Stimulated activated CD4-positive, alpha-beta T cell treated with anti-CD3 and anti-CD28 coated beads, Interleukin-4, amount 100 ng/mL, for 24 hours (primary cell): ENCODE data around the gene MINDY4.

Experiments used
- DNase-seq: peaks from one replicate; pipeline ENCODE4 v3.0.0-alpha.2; 2020

Gene MINDY4

DNA sequence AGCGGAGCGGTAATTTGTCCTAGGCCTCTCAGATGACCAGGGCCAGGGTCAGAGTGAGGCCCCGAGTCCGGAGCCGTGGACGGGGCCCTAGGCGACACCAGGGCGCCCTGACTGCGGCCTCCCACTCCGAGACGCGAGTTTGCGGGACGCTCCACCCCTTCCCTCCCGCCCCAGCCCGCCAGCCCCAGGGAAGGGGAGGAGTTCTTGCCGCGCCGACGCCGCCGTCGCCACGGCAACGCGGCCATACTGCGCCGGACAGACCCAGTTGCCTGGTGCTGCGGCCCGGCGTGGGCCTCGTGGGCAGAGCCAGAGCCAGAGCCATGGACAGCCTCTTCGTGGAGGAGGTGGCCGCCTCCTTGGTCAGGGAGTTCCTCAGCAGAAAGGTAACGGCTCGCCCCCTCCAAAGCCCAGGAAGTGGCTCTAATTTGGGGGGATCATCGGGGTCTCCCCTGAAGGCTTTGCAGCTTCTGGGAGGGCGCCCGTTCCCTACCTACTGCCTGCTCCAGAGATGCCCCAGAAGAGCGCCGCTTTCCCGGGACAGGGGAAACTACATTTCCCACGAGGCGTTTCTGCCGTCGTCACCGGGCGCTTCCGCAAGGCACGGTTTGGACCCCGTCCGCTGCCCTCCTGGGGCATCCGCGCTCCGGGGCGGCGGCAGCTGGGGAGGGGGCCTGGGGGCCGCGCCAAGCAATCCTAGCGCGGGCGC, at the start of gene MINDY4:
MINDY4 (plus strand) TSS at position 244 of the 706 bp plus-strand sequence; CDS start at position 321, 77 bp downstream.
- DNase-seq: peak; percentile 70

DNA sequence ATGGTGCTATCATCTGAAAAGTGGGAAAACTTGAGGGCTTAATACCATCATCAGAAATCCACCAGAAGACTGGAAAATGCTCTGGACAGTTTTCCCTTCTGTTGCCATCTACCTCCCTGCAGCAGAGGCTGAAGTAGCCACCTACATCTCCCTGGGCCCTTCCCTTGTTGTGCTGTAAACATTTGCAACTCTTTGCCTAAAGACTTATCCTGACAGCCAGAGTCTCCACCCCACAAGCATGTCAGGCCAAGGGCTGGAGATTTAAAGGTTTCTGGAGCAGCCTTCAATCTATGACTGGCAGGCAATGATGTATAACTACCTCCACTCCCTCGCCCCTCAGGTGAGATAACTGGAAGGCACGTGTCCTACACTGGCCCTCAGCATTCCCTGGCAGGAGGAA, 49.0 kb upstream of the MINDY4 start:
- no peak for DNase-seq

DNA sequence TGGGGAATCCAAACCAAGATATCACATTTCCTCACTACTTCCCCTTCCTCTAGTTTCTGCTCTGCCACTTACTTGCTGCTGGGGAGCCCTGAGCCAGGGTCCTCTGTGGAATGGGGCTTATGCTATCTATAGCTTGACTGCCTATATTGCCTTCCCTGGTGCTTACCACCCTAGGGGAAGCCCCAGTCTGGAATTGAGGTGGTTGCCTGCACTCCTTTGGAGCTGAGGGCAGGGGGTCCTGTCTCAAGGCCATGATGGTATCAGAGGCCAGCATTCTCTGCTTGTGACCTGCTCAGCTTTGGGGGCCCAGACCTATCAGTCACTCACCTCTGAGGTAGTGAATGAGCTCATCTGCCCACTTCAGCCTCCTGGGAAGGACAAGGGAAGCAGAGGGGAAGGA, 48.5 kb upstream of the MINDY4 start:
- DNase-seq: no peak

DNA sequence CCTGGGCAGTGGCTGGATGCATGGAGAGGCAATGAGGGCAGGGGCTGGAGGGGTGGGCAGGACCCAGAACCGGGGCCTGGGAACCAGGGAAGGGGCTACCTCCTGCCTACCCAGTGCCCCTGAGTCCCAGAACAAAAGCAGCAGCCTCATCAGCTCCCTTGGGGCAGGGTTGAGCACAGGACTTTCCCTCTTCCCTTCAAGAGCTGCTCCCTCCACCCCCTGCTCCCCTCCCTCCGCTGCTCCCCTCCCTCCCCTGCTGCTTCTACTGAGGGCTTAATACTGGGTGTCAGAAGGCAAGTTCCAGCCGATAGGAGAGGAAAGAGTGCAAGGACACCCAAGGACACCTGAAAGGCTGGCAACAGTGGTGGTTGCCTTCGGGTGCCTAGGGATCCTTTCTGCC, 47.4 kb upstream of the MINDY4 start:
- DNase-seq: no peak

DNA sequence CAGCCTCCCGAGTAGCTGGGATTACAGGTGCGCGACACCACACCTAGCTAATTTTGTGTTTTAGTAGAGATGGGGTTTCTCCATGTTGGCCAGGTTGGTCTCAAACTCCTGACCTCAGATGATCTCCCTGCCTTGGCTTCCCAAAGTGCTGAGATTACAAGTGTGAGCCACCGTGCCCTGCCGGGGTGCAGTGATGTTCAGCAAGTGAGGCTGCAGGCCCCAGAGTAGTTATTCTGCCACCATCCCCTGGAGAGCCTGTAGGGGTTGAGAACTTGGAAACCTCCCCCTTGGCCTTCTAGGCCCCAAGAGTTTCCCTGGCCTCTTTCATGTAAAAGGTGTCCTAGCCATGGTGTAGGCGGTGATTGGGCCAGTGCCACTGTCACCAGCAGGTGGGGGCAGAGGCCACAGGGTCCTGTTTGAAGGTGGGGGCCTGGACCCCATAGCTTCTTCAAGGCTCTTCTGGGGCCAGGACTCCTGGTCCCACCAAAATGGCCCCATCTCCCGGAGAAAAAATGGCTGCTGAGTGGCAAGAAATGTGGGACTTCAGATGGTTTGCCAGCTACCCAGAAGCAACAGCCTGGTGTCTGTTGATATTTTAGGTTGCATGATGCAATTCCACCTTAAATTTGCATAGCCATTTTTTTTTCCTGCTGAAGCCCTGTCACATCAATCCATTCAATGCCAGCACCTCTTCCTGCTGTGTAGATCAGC, 44.8 kb upstream of the MINDY4 start:
- DNase-seq: no peak

DNA sequence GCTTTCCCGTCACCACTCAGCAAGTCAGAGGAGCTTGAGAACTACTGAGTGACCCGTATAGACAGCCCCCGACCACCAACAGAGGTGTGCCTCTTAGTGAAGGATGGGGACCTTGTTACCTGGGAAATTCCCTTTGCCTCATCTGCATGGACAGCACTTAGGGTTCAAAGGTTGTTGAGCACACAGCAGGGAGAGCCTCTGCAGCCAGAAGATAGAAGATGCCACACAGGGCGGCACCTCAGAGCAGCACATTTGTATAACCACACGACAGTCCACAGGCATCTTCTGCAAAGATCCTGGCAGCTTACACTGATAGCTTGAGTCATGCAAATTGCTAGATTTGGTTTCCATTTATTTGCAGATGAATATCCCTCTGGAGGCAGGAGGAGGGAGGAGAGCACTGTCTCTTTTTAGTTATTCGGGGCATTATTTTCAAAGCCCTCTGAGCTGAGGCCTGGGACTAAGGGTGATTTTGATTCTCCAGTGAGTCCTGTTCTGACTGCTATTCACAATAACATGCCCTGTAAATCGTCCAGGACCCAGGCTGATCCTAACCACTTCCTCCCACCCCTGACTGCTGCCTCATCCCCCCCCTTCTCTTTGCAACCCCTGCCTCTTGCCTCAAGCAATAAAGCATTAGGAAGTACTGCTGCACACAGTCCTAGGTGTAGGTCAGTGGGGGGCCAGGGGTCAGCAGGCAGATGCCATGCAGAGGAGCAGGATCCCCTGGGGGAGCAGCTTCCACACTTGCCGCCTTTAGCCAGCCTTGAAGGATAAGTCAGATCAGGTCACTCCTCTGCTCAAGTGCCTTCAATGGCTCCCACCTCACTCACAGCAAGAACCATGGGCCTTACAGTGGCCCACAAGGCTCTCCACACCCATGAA, 43.9 kb upstream of the MINDY4 start:
- DNase-seq: peak; percentile 37

DNA sequence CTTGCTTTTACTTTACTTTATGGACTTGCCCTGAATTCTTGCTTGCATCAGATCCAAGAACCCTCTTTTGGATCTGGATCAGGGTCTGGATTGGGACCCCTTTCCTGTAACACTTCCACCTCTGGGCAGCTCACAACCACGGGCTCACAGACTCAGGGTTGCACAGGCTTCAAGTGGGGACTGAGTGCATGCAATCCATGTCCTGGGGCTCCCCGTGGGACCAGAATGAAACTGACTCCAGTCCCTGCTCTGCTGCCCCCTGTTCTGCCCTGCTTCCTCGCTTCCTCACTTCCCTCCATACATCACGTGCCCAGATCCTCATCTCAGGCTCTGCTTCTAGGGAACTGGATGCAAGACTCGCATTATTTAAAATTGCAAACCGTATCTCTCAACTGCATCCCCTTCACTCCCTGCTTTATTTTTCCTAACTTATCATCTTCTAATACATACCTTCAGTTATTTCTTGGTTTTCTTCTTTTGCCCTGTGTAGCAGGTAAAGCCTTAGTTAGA, 42.6 kb upstream of the MINDY4 start:
- no peak for DNase-seq

DNA sequence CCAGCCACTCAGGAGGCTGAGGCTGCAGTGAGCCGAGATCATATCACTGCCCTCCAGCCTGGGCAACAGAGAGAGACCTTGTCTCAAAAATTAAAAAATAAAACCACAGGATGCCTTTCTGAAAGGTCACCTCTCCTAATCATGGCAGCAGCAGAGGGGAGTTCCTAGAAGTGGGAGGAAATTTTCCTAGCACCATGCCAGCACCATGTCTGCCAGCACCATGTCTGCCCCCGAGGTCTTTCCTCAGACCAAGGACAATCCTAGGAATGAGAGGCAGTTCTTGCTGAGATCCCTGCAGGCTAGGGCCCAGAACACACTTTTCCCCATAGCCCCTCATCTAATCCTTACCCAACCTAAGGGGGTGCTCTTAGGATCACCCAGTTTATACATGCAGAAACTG, 41.6 kb upstream of the MINDY4 start:
- no peak for DNase-seq

DNA sequence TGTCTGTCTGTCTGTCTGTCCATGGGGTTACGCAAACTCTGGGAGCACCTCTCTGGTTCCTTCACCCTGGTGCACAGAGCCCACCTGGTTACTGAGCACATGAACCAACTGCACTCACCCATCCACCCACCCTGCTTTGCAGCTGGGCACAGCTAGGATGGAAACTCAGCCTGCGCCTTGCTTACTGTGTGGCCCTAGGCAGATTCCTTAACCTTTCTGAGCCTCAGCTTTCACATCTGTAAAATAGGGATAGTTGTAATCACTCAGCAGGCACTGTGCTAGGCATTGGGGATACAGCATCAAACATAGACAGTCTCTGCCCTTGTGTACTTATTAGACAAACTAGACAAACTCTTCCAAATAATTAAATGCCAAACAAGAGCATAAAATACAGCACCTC, 41.1 kb upstream of the MINDY4 start:
- DNase-seq: no peak

DNA sequence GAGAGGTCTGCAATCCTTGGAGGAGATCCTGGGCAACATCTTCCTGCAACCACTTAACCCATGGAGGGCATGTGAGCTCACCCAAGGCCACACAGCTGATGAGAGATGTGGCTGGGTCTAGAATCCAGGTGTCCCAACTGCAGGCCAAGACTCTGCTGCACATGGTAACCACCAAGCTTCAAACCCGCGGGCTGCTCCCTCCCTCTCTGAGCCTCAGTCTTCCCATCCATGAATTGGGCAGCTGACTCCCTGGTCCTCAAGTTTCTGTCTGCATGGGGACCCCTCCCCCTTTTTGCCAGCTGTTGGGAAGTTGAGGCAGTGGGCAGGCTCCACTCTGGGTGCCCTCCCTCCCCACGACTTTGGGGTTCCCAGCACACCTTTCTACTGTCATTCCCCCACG, 40.2 kb upstream of the MINDY4 start:
- no peak for DNase-seq

DNA sequence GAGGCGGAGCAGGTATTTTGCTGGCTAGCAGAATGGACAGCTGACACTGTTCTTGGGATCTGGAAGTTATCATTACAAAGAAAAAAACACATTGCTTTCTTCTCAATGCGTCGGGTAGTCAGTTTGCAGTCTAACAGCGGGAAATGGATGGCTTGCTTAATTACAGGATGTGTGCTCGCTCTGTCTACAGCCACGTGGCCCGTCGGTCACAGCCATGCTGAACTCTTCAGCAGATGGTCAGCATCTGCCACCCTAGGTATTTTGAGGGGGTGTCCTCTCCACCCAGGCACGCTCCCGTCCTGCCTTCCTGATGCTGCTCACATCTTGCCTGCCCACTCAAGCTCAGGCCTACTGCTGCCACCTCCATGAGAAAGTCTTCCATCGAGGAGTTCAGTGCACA, 39.6 kb upstream of the MINDY4 start:
- DNase-seq: no peak

DNA sequence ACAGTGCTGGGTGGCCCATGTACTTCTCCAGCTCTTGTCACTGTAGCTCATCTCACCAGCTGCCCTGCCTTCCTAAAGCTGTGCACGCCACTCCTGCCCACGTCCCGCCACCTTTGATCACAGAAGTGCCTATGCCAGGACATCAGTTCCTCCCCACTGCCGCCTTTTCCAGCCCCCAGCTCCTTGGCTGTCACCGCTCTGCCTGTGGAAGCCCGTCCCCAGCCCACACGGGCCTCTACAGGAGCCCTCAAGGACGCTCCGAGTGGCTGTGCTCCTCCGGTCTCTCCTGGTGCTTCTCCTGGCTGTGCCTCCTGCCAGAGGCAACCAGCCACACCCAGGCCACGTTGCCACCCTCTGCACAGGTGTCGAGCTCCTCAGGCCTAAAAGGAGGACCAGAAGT, 38.6 kb upstream of the MINDY4 start:
- DNase-seq: no peak

DNA sequence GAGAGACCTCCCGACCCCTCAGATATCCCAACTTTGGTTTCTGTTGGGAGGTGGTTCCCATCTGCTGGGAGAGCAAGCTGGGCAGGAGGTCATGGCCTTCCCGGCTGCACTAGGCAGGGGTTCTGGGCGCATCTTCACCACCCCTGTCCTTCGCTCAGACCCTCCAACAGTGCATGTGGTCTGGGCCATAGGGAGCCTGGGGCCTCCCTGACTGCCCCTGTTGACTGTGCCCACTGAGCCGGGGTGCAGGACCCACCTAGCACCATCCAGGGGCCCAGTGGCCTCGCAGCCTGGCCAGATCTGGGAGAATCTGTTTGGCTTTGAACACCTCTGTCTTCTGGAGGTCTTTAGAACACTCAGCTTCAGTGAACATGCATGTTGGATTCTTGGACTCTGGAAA, 38.0 kb upstream of the MINDY4 start:
- DNase-seq: no peak

DNA sequence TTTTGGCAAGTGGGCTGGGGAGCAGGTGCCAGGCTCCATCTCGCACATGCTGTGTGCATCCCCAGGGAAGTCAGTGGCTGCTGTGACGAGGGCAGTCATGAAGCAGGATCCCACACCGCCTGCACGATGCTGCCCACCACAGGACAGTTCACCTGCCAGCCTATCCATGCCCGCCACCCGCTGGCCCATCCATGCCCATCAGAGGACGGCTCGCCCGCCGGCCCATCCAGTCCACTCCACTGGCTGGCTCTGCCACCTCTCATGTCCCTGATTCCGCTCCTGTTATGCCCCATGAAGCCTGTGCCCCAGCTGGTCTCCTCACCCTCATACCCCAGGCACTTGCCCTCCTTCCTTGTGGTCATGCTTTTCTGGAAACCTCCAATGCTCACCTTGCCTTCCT, 37.5 kb upstream of the MINDY4 start:
- DNase-seq: no peak

DNA sequence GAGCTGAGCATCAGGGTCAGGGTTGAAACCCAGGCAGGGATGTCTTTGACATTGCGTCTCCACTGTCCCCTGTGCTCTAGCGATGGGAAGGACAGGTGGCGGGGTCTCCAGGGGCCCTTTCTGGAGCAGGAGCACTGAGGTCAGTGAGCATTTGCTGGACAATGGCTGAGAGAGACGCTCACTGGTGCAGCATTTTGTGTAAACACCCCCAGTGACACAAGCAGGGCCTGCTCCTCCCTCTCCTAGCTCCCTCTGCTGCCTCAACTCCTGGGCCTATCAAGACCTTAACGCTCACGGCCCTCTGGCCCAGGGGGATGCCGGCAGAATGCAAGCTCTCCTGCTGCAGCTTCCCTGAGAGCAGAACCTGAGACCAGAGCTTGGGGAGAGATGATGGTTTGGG, 36.7 kb upstream of the MINDY4 start:
- DNase-seq: no peak

DNA sequence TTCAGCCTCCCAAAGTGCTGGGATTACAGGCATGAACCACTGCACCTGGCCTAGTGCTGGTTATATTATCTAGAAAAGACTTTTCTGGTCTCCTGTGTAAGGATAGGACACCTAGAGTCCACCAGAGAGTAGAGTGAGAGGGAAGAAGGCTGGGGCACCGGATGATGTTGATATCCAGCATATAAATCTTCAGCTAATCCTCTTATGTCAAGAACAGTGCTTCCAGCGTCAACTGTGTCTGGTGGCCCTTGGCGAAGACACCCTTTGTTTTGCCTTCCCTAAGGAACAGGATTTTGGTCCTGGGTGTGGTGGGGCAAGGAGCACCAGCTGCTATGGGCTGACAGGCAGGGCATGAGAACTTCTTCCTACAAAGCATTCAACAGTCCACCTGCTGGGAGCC, 35.6 kb upstream of the MINDY4 start:
- no peak for DNase-seq

DNA sequence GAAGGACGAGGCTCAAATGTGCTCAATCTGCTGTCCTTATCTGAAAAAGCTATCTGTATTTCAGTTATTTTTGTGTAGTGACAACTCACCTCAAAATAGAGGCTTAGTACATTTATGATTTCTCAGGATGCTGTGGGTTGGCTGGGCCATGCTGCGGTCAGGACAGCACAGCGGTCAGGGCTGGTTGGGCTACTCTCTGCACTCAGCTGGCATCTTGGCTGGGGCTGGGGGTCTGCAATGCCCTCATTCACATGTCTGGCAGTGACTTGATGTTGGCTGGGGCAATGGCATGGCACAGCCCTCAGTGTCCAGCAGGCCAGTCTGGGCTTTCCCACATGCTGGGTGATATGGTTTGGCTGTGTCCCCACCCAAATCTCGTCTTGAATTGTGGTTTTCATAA, 34.9 kb upstream of the MINDY4 start:
- no peak for DNase-seq

DNA sequence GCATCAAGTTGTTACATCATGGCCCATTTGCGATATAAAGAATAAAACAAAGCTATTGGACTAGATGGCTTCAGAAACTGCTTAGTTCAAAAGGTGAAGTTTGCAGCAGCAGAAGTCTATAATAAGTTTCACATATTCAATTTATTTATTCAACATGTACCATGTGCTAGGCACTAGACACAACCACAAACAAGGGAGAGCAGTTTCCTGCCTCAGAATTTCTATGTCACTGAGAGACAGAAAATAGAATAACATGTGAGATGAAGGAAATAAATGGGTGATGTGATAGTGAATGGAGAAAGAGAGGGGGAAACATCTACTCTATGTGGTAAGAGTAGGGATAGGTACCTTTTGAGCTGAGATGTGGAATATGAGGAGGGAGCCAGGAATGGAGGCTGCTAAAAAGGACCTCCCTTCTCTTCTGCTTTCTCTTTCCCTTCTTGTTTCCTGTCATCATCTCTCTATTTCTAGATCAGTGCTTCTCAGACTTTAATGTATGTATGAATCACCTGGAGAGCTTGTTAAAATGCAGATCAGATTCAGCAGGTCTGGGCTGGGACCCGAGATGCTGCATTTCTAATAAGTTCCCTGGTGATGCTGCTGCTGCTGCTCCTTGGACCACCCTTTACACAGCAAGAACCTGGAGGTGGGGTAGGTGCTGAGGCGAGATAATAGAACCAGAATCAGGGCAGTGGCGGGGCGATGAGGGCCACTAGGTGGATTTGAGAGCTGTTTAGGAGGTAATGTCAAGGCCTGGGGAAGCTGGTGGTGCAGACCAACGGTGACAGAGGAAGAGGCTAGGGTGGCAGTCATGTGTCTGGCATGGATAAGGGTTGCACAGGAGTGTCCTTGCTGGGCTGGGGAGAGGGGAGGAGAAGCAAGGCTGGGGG, 32.9 kb upstream of the MINDY4 start:
- no peak for DNase-seq

DNA sequence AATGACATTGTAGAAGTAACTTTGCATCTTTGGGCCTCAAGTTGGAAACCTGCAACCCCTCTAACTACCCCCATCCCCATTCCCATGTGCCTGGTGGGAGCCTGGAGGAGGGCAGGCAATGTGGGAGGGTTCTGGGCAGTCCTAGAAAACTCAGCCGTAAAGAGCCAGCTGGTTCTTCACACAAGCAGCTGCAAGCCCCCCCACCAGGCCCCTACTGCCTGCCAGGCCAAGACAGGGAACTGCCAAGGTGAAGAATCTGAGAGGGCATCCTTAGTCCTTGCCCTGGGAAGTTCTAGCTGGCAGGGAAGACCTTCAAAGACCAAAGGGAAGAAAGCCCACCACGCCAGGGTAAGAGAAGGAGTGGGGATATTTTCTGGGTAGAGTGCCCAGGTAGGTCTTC, 31.5 kb upstream of the MINDY4 start:
- no peak for DNase-seq

DNA sequence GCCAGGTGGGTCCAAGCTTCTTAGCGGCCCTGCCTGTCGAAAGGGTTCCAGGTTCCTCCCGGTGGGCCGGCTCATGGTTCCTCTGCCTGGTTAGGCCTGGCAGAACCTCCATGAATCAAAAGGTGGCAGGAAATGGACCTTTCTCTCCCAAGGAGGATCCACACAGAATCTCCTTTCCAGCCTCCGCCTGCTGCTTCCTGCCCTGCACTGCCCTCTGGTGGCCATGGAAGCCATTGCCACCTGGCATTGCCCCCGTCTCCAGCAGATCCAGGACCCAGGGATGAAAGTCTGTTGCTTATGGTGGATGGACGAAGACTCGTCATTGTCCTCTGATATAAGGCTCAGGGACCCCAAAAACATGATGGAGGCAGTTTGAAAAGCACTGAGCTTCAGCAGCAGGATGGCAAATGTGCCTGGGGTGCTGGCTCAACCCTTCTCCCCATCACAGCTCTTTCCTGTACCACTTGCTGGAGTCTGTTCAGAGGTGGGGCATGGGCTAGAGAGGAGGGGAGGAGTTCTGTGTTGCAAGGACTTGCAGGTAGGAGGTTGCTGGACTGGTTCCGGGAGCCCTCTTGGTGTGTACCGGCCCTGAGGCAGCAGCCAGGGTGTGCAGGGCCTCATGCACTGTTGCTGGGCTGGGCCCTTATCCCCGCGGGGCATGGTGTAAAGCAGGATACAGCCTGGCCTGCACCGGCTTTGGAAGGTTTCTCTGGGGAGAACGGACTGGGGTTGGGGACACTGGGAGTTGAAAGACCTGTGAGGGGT, 30.6 kb upstream of the MINDY4 start:
- DNase-seq: peak; percentile 76

DNA sequence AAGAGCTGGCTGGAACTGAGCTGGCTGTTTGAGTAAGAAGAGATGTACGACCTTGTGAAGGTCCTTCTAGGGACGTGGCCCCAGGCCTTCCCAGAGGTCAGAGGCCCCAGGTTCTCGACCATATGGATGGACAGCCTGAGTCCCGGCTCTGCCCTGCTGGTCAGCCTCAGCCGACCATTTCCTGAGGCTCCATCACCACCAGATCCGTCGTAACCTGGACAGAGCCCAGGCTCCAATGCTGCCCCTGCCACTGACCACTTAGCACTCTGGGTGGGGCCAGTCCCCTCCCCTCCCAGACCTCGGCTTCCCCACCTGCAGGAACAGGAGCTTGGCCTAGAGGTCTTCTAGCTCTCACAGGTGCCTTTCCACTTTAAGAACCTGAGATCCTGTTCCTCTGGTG, 29.9 kb upstream of the MINDY4 start:
- DNase-seq: no peak
